Parathyroid adenoma (tissue), 2 donors: ENCODE results near the gene MAML2.

ENCODE experiments used
- H2AFZ ChIP-seq: fragments of 300-600 bp; sonication (generic); one replicate; pipeline ENCODE4 v1.7.0; 2017; ENCODE audit warnings: antibody characterized with exemption, mild to moderate bottlenecking
- H3K27ac ChIP-seq: fragments of 300-600 bp; sonication (generic); one replicate; pipeline ENCODE4 v1.7.0; 2017
- H3K27me3 ChIP-seq: fragments of 300-600 bp; sonication (generic); one replicate; pipeline ENCODE4 v1.7.0; 2017; ENCODE audit warnings: low read length; ENCODE audit not compliant: control insufficient read depth, insufficient read depth
- H3K36me3 ChIP-seq: fragments of 300-600 bp; sonication (generic); one replicate; pipeline ENCODE4 v1.7.0; 2017; ENCODE audit warnings: low read length; ENCODE audit not compliant: control insufficient read depth, insufficient read depth
- H3K4me1 ChIP-seq: fragments of 300-600 bp; sonication (generic); one replicate; pipeline ENCODE4 v1.7.0; 2017; ENCODE audit warnings: control low read depth
- H3K4me2 ChIP-seq: fragments of 300-600 bp; sonication (generic); one replicate; pipeline ENCODE4 v1.7.0; 2017; ENCODE audit warnings: low read length
- H3K4me3 ChIP-seq: fragments of 300-600 bp; sonication (generic); one replicate; pipeline ENCODE4 v1.7.0; 2017; ENCODE audit warnings: low read depth, low read length
- H3K79me2 ChIP-seq: fragments of 300-600 bp; sonication (generic); one replicate; pipeline ENCODE4 v1.7.0; 2017; ENCODE audit warnings: control low read depth
- H3K9ac ChIP-seq: fragments of 300-600 bp; sonication (generic); one replicate; pipeline ENCODE4 v1.7.0; 2017; ENCODE audit warnings: mild to moderate bottlenecking
- H3K9me3 ChIP-seq: fragments of 300-600 bp; sonication (generic); one replicate; pipeline ENCODE4 v1.7.0; 2017; ENCODE audit warnings: low read length; ENCODE audit not compliant: control insufficient read depth
- CTCF ChIP-seq: fragments of 300-600 bp; sonication (generic); IDR thresholded peaks from one replicate; pipeline ENCODE4 v1.7.0; 2017; ENCODE audit warnings: antibody characterized with exemption, mild to moderate bottlenecking
- donor health status: primary hyperparathyroidism.

Gene MAML2

DNA sequence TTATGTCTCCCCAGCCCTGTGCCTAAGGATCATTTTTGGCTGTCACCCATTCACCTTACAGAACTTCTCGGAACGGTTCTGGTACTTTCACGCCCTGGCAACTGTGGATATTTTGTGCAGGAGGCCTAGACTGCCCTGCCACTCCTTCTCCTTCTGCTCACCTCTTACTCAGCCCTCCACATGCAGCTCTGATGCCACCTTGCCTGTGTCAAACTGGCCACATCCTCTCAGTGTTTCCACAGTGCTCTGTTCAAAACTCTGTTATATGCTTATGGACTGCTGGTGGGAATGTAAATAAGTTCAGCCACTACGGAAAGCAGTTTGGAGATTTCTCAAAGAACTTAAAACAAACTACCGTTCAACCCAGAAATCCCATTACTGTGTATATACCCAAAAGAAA lies 318.3 kb downstream of the MAML2 start:
- no peak overlapping the region for H3K4me3 ChIP-seq
- no peaks in the 10 kb centered on the region for H3K79me2 ChIP-seq
- no peaks in the 10 kb centered on the region for H3K9me3 ChIP-seq
- no peaks in the 10 kb centered on the region for H3K36me3 ChIP-seq
- no peak overlapping the region for H3K9ac ChIP-seq
- H3K4me1 ChIP-seq = no peaks in the 10 kb centered on the region
- no peak overlapping the region for H2AFZ ChIP-seq
- H3K4me2 ChIP-seq = no peak overlapping the region
- no peak overlapping the region for H3K27ac ChIP-seq
- TF ChIP-seq CTCF = no peak
- no peaks in the 10 kb centered on the region for H3K27me3 ChIP-seq

- H3K4me2 ChIP-seq = no peak overlapping the region
- TF ChIP-seq CTCF = no peak
- no peaks in the 10 kb centered on the region for H3K36me3 ChIP-seq
- no peaks in the 10 kb centered on the region for H3K27me3 ChIP-seq
- no peaks in the 10 kb centered on the region for H3K9me3 ChIP-seq
- no peak overlapping the region for H3K4me3 ChIP-seq
- H2AFZ ChIP-seq = no peak overlapping the region
- no peak overlapping the region for H3K27ac ChIP-seq
- H3K4me1 ChIP-seq = no peaks in the 10 kb centered on the region
- no peak overlapping the region for H3K9ac ChIP-seq
- no peaks in the 10 kb centered on the region for H3K79me2 ChIP-seq
These were observed 319.7 kb downstream of the MAML2 start for GRCh38 chr11:96023275-96023674.

DNA sequence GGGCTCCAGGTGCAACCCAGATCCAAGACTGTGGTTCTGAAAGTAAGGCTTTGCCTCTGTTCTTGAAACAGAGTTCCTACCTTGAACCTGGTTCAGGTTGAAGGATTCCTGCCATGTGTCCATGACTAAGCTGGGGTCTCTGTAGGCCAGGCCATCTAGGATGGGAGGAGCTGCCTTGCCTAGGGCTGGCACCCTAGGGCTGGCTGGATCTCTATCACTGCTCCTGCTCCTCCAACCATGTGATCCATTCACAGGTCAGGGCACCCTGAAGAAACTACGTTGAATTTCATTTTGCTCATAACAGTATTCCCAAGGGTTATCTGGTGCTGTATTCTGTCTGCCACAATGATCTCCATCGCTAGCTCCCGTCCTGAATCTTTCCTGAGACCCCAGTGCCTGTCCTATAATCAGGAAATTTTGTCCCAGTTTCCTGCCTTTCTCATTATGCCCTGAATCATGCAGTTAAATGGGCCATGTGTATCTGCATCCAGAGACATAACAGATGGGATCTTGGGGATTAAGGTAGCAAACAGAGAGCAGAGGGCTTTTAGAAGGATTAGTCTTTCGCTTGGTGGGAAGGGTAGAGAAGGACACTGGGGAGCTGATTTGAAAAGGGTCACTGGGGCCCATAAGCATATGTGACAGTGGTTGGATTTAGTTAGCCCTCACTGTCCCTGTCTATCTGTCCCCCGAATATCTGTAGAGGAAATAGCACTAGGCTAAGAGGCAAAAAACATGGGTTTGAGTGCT lies 320.9 kb downstream of the MAML2 start:
- Histone ChIP-seq H3K9me3 (no peaks in the 10 kb centered on the region), H3K27me3 (no peaks in the 10 kb centered on the region), H3K4me3 (no peak overlapping the region), H3K27ac (no peak overlapping the region), H3K4me1 (no peaks in the 10 kb centered on the region), H3K36me3 (no peaks in the 10 kb centered on the region), H3K4me2 (no peak overlapping the region), H3K9ac (no peak overlapping the region), H2AFZ (no peak overlapping the region), H3K79me2 (no peaks in the 10 kb centered on the region)
- TF ChIP-seq CTCF = no peak

DNA sequence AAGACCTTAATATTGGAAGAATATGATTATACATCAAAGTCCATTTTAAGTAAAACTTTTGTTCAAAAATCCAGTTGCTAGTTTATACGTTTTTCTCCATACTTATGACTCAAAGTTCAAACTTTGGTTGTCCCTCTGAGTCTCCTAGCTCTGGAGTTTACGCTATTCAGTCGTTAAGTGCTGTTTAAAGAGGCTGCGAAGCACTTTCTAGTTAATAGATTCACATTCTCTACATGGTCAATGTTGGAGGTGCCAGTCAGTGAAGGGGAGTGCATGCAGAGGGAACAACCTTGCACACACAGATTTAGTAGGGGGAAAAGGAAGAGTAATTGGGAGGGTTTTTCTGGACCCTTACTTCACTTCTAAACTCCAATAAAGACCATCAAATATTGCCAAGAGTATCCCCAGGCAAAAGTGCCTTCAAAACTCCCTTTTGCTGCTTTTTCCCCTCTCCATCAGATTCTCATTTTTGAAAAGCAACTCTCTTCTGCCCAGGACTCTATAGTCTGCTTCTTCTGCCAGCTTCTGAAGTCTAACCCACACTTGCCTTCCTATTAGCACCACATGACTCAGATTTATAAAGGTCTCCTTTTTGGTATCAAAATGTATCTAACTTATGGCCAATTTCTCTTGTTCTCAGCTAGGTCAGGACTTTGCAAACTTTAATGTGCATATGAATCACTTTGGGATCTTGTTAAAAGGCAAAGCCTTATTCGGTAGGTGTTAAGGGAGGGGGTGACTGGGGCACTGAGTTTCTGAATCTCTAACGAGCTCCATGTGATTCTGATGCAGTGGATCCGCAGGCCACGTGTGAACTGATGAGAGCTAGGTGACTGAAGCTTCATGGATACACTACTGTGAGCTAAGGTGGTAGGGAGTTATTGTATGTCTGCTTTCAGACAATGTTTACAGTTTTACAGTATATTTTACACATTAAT lies 322.9 kb downstream of the MAML2 start:
- Histone ChIP-seq H3K9me3 (no peaks in the 10 kb centered on the region), H2AFZ (no peak overlapping the region), H3K4me1 (no peaks in the 10 kb centered on the region), H3K4me3 (no peak overlapping the region), H3K79me2 (no peaks in the 10 kb centered on the region), H3K9ac (no peak overlapping the region), H3K4me2 (no peak overlapping the region), H3K27me3 (no peaks in the 10 kb centered on the region), H3K36me3 (no peaks in the 10 kb centered on the region), H3K27ac (no peak overlapping the region)
- TF ChIP-seq CTCF = no peak
